Activated CD8-positive, alpha-beta memory T cell treated with anti-CD3 and anti-CD28 coated beads, Interleukin-2, amount 10 ng/mL, durations not matched to agents 7 days and 5 days (primary cell): ENCODE results near the gene DCTN2. TPM values are rescaled to one million over a fixed set of nuclear protein-coding genes. Genes with fewer than 3 reads are reported as not detected.
"Not testable (repeated sequence)": the region's sequence is repeated elsewhere in the genome, so short reads cannot be mapped to it uniquely, and the experiment has no call there.

ENCODE experiments used
- ATAC-seq: fragments of 150-1000 bp; cut with Tn5 transposase; one replicate; pipeline ENCODE4 v1.10.0; 2021; ENCODE audit warnings: moderate library complexity
- CTCF ChIA-PET: fragments of 350-600 bp; sonication (Branson Sonifier 250); formaldehyde crosslinking; loops from one replicate; lab custom pipeline; 2021; ENCODE audit warnings: antibody characterized with exemption; lab: Charles Lee
- DNase-seq: peaks from one replicate; pipeline ENCODE4 v3.0.0-alpha.2; 2020
- H3K27ac Mint-ChIP-seq: one replicate; pipeline ENCODE4 v1.8.0; 2021; ENCODE audit warnings: mild to moderate bottlenecking, mixed read lengths
- H3K27me3 Mint-ChIP-seq: one replicate; pipeline ENCODE4 v1.8.0; 2021; ENCODE audit warnings: mixed read lengths
- H3K36me3 Mint-ChIP-seq: one replicate; pipeline ENCODE4 v1.8.0; 2021; ENCODE audit warnings: mild to moderate bottlenecking, mixed read lengths
- H3K4me1 Mint-ChIP-seq: one replicate; pipeline ENCODE4 v1.8.0; 2021; ENCODE audit warnings: mixed read lengths
- H3K4me3 Mint-ChIP-seq: one replicate; pipeline ENCODE4 v1.8.0; 2021; ENCODE audit warnings: mild to moderate bottlenecking, moderate library complexity, mixed read lengths
- H3K9me3 Mint-ChIP-seq: one replicate; pipeline ENCODE4 v1.8.0; 2022; ENCODE audit warnings: low read depth, mixed read lengths
- total RNA-seq, 2 experiments: library from RNA; stranded (reverse); gene quantifications; one replicate each; pipeline ENCODE4 v1.2.3, GENCODE V29; 2021

DCTN2 gene
- total RNA-seq, 2 experiments from 2014 or later: 90.8 to 99.0 TPM

DNA sequence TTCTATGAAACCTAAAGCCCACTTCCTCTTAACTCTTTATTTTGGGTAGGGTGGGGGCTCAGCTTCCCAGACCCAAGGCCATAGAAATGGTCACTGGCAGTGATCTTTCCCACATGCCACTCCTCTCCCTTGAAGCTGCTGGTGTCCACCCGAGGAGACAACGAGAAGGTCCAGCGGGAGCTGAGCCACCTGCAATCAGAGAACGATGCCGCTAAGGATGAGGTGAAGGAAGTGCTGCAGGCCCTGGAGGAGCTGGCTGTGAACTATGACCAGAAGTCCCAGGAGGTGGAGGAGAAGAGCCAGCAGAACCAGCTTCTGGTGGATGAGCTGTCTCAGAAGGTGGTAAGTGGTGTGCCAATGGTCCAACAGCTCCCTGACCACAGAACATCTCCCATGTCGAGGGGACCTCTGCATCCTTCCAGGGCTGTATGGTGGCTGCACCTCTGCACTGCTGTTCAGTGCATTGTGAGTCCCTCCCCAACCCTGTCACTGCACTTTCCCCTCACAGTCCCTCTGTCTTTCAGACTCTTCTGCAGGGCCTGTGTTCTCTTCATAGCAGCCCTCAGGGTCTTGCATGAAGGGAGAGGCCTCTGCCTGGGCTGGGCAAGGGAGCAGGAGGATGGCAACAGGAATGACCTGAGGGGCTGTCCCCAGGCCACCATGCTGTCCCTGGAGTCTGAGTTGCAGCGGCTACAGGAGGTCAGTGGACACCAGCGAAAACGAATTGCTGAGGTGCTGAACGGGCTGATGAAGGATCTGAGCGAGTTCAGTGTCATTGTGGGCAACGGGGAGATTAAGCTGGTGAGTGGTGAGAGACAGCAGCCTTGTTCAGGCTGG is 25.2 kb upstream of the DCTN2 start:
- CTCF ChIA-PET: interaction anchor here (1.4 to 3.7 kb wide), 2 partner anchors 12 to 20 kb away, joined by 3 to 25 read pairs; no protein-coding TSS in a partner anchor
- ATAC-seq: no peak
- Mint-ChIP-seq H3K27ac (no peak overlapping the region), H3K36me3 (no peaks in the 10 kb centered on the region), H3K4me3 (no peak overlapping the region), H3K4me1 (no peaks in the 10 kb centered on the region), H3K9me3 (no peaks in the 10 kb centered on the region), H3K27me3 (no peaks in the 10 kb centered on the region)
- DNase-seq: no peak

DNA sequence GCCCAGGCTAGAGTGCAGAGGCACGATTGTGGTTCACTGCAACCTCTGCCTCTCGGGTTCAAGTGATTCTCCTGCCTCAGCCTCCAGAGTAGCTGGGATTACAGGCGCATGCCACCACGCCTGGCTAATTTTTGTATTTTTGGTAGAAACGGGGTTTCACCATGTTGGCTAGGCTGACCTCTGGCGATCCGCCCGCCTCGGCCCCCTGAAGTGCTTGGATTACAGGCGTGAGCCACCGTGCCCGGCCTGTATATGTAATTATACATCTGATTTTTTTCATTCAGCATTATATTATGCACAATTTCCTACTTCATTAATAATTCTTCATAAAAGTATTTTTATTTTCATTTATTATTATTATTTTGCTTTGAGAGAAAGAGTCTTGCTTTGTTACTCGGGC is 23.4 kb upstream of the DCTN2 start:
- H3K9me3 Mint-ChIP-seq, H3K4me3 Mint-ChIP-seq, H3K27ac Mint-ChIP-seq, H3K27me3 Mint-ChIP-seq, ATAC-seq, H3K4me1 Mint-ChIP-seq, DNase-seq, H3K36me3 Mint-ChIP-seq: not testable (repeated sequence)
- CTCF ChIA-PET: interaction anchor here (1.4 to 3.7 kb wide), 3 partner anchors 9 to 22 kb away, joined by 3 to 25 read pairs (median 3); no protein-coding TSS in a partner anchor

DNA sequence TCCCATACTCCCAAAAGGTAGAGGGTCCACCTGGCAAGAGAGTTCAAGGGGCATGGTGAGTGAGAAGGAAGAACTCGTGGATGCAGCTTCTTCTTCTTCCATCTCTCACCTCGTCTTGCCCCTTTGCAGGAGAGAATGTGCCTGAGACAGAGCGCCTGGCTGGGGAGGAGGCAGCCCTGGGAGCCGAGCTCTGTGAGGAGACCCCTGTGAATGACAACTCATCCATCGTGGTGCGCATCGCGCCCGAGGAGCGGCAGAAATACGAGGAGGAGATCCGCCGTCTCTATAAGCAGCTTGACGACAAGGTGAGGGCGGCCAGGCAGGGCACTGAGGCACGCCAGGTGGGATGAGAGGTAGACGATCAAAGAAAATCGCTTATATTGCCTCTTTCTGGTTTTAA is 22.9 kb upstream of the DCTN2 start:
- CTCF ChIA-PET: interaction anchor here (3.7 kb wide), 1 partner anchor 14 kb away, joined by 25 read pairs; no protein-coding TSS in a partner anchor
- DNase-seq (no peak), ATAC-seq (no peak)
- Mint-ChIP-seq H3K9me3 (no peaks in the 10 kb centered on the region), H3K36me3 (no peaks in the 10 kb centered on the region), H3K4me1 (no peaks in the 10 kb centered on the region), H3K4me3 (no peak overlapping the region), H3K27ac (no peak overlapping the region), H3K27me3 (no peaks in the 10 kb centered on the region)

DNA sequence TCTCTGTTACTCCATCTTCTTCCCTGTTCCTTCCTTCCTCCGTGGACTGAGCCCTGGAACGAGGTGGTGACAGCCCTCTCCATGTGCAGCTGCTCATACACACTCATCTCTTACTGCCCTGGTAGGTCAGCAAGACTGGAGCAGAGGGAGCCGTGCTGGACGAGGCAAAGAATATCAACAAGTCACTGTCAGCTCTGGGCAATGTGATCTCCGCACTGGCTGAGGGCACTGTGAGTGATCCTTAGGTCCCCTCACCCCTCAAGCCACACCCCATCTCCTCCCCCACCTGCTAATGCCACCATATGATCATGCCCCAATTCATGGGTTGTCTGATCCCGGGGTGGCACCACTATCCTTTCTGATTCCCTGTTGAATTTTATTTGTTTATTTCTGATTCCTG is 21.8 kb upstream of the DCTN2 start:
- DNase-seq: no peak
- ATAC-seq: no peak
- Mint-ChIP-seq H3K27me3 (no peaks in the 10 kb centered on the region), H3K36me3 (no peaks in the 10 kb centered on the region), H3K4me3 (no peak overlapping the region), H3K27ac (no peak overlapping the region), H3K9me3 (no peaks in the 10 kb centered on the region), H3K4me1 (no peaks in the 10 kb centered on the region)
- CTCF ChIA-PET: interaction anchor here (2.9 kb wide), 1 partner anchor 15 kb away, joined by 9 read pairs; no protein-coding TSS in a partner anchor

DNA sequence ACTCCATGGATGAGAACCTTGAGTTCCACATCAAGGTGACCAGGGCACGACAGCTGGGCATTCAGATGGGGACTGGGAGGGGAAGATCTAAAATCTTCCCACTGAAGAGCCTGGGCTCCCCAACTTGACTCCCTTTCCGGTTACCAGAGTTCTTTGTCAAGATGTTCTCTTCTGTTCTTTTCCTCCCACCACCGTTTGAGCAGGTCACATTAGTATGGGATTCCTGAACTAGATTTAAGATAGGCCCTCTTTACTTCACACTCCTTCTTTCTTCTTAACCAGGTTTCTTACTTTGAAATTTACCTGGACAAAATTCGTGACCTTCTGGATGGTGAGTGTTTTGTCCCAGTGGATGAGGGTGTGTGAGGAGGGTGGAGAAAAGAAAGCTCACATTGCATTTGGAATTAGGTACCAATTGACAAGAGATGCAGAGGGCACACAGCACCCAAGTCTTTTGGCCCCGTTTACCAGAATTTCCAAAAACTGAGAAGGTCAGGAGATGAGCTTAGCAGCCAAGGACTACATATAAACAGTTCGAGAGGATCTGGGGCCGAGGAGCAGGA is 17.3 kb upstream of the DCTN2 start:
- H3K9me3 Mint-ChIP-seq: no peaks in the 10 kb centered on the region
- no peak overlapping the region for H3K27ac Mint-ChIP-seq
- CTCF ChIA-PET: interaction anchor here (0.9 kb wide), 1 partner anchor 19 kb away, joined by 3 read pairs; no protein-coding TSS in a partner anchor
- DNase-seq: no peak
- peaks cover 9% of the 10 kb centered on the region for H3K27me3 Mint-ChIP-seq
- no peaks in the 10 kb centered on the region for H3K4me1 Mint-ChIP-seq
- no peak for ATAC-seq
- H3K36me3 Mint-ChIP-seq: no peaks in the 10 kb centered on the region
- H3K4me3 Mint-ChIP-seq: no peak overlapping the region

DNA sequence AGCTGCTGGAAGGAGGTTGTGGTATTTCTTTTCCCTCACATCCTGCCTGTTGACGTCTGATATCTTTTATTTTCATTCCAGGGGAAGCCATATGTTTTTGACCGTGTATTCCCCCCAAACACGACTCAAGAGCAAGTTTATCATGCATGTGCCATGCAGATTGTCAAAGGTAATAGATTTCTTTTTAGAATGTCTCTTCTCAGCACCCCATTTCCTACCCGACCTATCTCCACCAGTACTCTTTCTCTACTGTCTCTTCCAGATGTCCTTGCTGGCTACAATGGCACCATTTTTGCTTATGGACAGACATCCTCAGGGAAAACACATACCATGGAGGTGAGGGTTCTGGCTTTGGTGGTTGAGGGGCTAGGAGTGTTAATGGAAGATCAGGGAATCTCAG is 16.4 kb upstream of the DCTN2 start:
- Mint-ChIP-seq H3K36me3 (no peaks in the 10 kb centered on the region), H3K4me1 (no peaks in the 10 kb centered on the region), H3K27me3 (peaks cover 9% of the 10 kb centered on the region), H3K9me3 (no peaks in the 10 kb centered on the region), H3K4me3 (no peak overlapping the region), H3K27ac (no peak overlapping the region)
- CTCF ChIA-PET: interaction anchor here (0.7 kb wide), 1 partner anchor 64 kb away, joined by 3 read pairs; no protein-coding TSS in a partner anchor
- ATAC-seq: no peak
- no peak for DNase-seq

DNA sequence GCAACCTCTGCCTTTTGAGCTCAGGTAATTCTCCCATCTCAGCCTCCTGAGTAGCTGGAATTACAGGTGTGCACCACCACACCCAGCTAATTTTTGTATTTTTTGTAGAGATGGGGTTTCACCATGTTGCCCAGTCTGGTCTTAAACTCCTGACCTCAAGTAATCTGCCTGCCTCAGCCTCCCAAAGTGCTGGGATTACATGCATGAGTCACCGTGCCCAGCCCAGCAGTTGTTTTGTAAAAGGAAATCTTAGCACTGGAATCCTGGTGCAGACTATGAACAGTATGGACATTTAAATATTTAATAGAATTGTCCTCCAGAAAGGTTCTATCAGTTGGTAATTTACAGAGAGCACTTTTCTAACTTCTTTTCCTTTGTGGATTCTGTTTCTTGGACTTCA is 14.1 kb upstream of the DCTN2 start:
- H3K36me3 Mint-ChIP-seq, H3K27ac Mint-ChIP-seq, DNase-seq, ATAC-seq, H3K27me3 Mint-ChIP-seq, H3K9me3 Mint-ChIP-seq, H3K4me1 Mint-ChIP-seq, H3K4me3 Mint-ChIP-seq: not testable (repeated sequence)
- CTCF ChIA-PET: interaction anchor here (1.0 kb wide), 1 partner anchor 22 kb away, joined by 3 read pairs; no protein-coding TSS in a partner anchor

DNA sequence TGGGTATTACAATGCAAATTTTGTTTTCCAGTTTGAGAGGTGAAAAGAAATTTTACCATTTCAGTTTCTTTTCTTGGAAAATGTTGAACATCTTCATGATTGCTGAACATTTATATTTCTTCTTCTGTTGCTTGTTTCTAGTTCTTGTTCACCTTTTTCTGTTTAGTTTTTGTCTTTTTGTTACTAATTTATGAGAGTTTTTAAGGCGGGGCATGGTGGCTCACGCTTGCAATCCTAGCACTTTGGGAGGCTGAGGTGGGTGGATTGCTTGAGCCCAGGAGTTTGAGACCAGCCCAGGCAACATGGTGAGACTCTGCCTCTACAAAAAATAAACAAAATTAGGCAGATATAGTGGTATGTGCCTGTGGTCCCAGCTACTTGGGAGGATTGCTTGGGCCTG is 13.5 kb upstream of the DCTN2 start:
- peaks cover 9% of the 10 kb centered on the region for H3K27me3 Mint-ChIP-seq

DNA sequence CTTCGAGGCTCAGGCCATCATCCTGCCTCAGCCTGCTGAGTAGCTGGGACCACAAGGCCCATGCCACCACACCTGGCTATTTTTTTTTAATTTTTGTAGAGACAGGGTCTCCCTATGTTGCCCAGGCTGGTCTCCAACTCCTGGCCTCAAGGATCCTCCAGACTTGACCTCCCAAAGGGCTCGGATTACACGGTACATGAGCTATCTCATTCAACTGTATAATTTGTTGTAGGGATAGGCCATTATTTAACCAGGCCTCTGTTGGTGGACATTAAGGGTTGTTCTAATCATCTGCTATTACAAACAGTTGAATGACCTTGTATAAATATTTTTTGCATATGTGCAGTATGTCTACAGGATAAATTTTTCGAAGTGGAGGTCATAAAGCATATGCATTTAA is 11.9 kb upstream of the DCTN2 start:
- DNase-seq (no peak), ATAC-seq (no peak)
- CTCF ChIA-PET: interaction anchor here (1.2 kb wide), 1 partner anchor 12 kb away, joined by 5 read pairs; the partner anchor contains the start of gene DCTN2
- Mint-ChIP-seq H3K9me3 (no peaks in the 10 kb centered on the region), H3K4me3 (no peak overlapping the region), H3K4me1 (no peaks in the 10 kb centered on the region), H3K27me3 (peaks cover 9% of the 10 kb centered on the region), H3K27ac (no peak overlapping the region), H3K36me3 (no peaks in the 10 kb centered on the region)

More for the DNA sequence above, 13.5 kb upstream of the DCTN2 start:
- Mint-ChIP-seq H3K4me1 (no peaks in the 10 kb centered on the region), H3K36me3 (no peaks in the 10 kb centered on the region), H3K27ac (no peak overlapping the region), H3K4me3 (no peak overlapping the region), H3K9me3 (no peaks in the 10 kb centered on the region)
- CTCF ChIA-PET: interaction anchor here (1.0 kb wide), 1 partner anchor 23 kb away, joined by 3 read pairs; no protein-coding TSS in a partner anchor
- no peak for DNase-seq
- no peak for ATAC-seq

DNA sequence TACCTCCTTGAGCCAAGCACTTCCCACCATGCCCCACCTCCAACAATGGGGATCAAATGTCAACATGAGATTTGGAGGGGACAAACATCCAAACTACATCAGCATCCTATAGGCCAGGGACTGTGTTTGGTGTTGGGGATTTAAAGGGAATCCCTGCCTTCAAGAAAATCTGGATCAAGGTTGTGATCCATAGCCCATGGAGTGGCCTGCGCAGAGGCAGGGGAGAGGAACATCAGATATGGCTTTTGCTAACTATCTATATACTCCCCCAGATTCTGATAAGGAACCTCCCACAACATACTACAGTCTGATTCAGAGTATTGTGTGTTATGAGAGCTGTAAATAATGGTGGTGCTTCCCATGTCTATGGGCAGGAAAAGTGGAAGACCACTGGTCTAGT is 7.9 kb upstream of the DCTN2 start:
- H3K4me3 Mint-ChIP-seq: no peak overlapping the region
- CTCF ChIA-PET: interaction anchor here (0.9 kb wide), 1 partner anchor 27 kb away, joined by 3 read pairs; no protein-coding TSS in a partner anchor
- no peaks in the 10 kb centered on the region for H3K36me3 Mint-ChIP-seq
- H3K4me1 Mint-ChIP-seq: peaks cover 22% of the 10 kb centered on the region
- no peaks in the 10 kb centered on the region for H3K9me3 Mint-ChIP-seq
- no peaks in the 10 kb centered on the region for H3K27me3 Mint-ChIP-seq
- DNase-seq (no peak), ATAC-seq (no peak)
- H3K27ac Mint-ChIP-seq: no peak overlapping the region

DNA sequence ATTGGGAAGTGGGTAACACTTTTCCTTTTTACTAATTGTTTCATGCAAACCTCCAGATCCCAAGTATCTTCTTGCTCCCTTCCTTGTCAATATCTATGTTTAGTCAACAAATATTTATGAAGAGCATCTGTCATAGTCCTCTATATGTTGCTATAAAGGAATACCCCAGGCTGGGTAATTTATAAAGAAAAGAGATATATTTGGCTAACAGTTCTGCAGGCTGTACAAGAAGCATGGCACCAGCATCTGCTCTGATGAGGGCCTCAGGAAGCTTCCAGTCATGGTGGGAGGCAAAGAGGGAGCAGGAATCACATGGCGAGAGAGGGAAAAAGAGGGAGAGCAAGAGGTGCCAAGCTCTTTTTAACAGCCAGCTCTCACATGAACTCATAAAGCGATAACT is 7.5 kb upstream of the DCTN2 start:
- ATAC-seq (no peak), DNase-seq (no peak)
- CTCF ChIA-PET: no interaction called here
- Mint-ChIP-seq H3K4me3 (no peak overlapping the region), H3K4me1 (peaks cover 24% of the 10 kb centered on the region), H3K27me3 (no peaks in the 10 kb centered on the region), H3K36me3 (no peaks in the 10 kb centered on the region), H3K9me3 (no peaks in the 10 kb centered on the region), H3K27ac (no peak overlapping the region)

DNA sequence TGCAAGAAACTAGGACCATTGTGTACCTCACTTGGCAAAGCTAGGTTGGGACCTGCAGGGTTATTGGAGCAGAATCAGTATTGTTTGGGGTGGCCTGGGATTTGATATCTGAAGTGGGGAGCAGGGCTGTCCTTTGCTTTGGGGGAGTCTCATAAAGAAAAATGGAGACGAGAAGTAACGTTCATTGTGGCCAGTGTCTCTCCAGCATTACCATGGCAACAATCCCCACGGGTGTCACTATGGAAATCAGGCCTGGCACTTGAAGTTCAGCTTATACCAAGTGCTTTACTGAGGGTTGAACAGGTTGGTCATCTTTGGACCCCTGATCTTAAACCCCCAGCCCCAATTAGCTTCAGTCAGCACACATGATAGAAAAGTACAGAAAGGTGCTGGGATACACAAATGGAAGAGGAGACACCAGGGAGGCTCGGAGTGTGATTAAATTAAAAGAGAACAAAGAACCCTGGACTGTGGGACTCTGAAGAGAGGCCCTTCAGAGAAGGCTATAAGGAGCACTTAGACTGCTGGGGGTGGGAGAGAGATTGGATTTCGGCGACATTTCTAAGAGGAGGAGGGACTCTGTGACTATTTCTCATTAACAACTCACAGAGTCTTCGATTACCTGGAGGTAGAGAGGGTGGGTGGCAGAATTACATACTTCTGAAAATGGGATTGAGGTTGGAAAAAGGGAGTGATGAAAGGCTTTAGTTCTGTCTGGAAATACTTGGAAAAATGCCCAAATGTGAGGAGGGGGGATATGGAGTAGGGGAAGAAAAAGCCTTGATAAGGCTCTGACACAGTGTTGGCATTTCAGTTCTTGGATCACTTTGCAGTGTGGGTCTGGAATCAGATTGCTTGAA is 6.6 kb upstream of the DCTN2 start:
- no peak for DNase-seq
- H3K27ac Mint-ChIP-seq: no peak overlapping the region
- CTCF ChIA-PET: interaction anchor here (0.8 to 1.4 kb wide), 2 partner anchors 9 to 30 kb away, joined by 3 read pairs; no protein-coding TSS in a partner anchor

More for the DNA sequence above, 6.6 kb upstream of the DCTN2 start:
- Mint-ChIP-seq H3K4me1 (peaks cover 30% of the 10 kb centered on the region), H3K9me3 (no peaks in the 10 kb centered on the region), H3K4me3 (no peak overlapping the region), H3K27me3 (peaks cover 9% of the 10 kb centered on the region), H3K36me3 (no peaks in the 10 kb centered on the region)
- no peak for ATAC-seq
